ENCODE data around the gene ADAMTSL1.

ADAMTSL1 gene

DNA sequence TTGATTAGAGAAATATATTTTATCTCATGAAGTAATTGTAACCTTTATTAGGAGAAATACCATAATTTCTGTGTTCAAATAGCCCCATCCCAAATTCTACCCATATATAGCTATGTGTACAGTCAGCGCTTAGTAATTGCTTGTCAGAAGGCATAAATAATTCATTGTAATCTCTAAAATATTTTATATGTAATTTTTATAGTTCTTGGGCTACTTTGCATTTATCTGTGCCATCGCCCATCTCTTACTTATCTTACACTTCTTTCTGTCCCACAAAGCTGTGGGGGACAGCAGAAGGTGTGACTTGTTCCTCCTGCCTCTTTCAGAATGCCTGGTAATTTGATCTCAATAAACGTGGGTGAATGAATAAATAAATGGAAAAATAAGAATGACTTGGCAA is 5.5 kb downstream of the ADAMTSL1 start:
- Histone ChIP-seq H3K27ac (ENCODE audit: low read depth, low read length) (no peak overlapping the region), H3K36me3 (ENCODE audit: control insufficient read depth in 1 of 2, insufficient read depth in 2 of 2, low read length in 2 of 2) (no peaks in the 10 kb centered on the region), H3K27me3 (ENCODE audit: control insufficient read depth in 1 of 2, insufficient read depth in 2 of 2, low read length in 2 of 2) (peaks cover 0 to under 1% of the 10 kb centered on the region in 2 donors), H3K9me3 (ENCODE audit: control insufficient read depth in 1 of 2, low read length in 2 of 2) (no peaks in the 10 kb centered on the region), H3K4me1 (ENCODE audit: control insufficient read depth in 1 of 2, insufficient read depth in 2 of 2, low read length in 2 of 2) (peaks cover 0 to 8% of the 10 kb centered on the region in 2 donors), H3K9ac (ENCODE audit: low read depth in 1 of 2, low read length in 2 of 2) (no peak overlapping the region), H3K4me3 (ENCODE audit: low read depth in 1 of 2, low read length in 2 of 2) (no peak overlapping the region)

DNA sequence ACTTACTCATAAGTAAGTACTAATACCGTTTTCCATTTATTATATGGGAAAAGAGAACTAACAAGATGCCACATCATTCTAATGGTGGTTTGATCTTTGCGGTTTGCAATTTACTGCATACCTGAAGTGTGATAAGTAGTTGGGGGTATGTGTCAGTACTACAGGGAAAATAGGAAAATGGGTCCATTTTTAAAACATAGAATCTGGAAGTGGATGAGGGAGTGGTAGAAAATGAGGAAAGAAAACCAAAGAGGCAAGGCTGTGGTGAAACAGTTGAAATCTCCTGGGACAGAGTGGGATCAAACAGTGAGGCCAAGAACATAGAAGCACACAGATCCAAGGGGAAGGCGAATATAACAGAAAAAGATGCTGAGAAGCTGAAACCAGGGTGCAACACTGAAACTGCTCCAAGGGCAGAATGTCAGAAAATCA is 6.7 kb downstream of the ADAMTSL1 start:
- Histone ChIP-seq H3K4me1 (ENCODE audit: control insufficient read depth in 1 of 2, insufficient read depth in 2 of 2, low read length in 2 of 2) (no peaks in the 10 kb centered on the region), H3K36me3 (ENCODE audit: control insufficient read depth in 1 of 2, insufficient read depth in 2 of 2, low read length in 2 of 2) (no peaks in the 10 kb centered on the region), H3K9ac (ENCODE audit: low read depth in 1 of 2, low read length in 2 of 2) (no peak overlapping the region), H3K4me3 (ENCODE audit: low read depth in 1 of 2, low read length in 2 of 2) (no peak overlapping the region), H3K27me3 (ENCODE audit: control insufficient read depth in 1 of 2, insufficient read depth in 2 of 2, low read length in 2 of 2) (no peaks in the 10 kb centered on the region), H3K9me3 (ENCODE audit: control insufficient read depth in 1 of 2, low read length in 2 of 2) (no peaks in the 10 kb centered on the region), H3K27ac (ENCODE audit: low read depth, low read length) (no peak overlapping the region)

DNA sequence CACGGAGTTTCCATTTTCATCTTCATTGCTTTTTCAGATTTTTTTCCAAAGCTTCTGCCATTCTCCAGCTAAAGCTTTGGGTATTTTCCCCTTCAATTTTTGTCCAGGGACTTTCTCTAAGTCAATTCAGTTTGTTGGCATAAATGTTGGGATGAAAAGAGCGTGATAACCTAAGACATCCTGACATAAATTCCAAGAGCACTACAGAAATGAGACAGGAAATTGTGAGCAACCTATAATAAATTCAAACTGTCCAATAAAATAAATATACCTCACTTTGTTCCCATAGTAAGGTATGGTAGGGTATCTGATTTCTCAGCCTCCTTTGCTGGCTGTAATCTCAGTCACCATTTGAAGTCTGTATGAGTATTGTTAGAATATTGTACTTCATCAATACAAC is 8.4 kb downstream of the ADAMTSL1 start:
- Histone ChIP-seq H3K4me3 (ENCODE audit: low read depth in 1 of 2, low read length in 2 of 2) (no peak overlapping the region), H3K4me1 (ENCODE audit: control insufficient read depth in 1 of 2, insufficient read depth in 2 of 2, low read length in 2 of 2) (no peaks in the 10 kb centered on the region), H3K9ac (ENCODE audit: low read depth in 1 of 2, low read length in 2 of 2) (no peak overlapping the region), H3K36me3 (ENCODE audit: control insufficient read depth in 1 of 2, insufficient read depth in 2 of 2, low read length in 2 of 2) (no peaks in the 10 kb centered on the region), H3K27ac (ENCODE audit: low read depth, low read length) (no peak overlapping the region), H3K27me3 (ENCODE audit: control insufficient read depth in 1 of 2, insufficient read depth in 2 of 2, low read length in 2 of 2) (no peaks in the 10 kb centered on the region), H3K9me3 (ENCODE audit: control insufficient read depth in 1 of 2, low read length in 2 of 2) (no peaks in the 10 kb centered on the region)

DNA sequence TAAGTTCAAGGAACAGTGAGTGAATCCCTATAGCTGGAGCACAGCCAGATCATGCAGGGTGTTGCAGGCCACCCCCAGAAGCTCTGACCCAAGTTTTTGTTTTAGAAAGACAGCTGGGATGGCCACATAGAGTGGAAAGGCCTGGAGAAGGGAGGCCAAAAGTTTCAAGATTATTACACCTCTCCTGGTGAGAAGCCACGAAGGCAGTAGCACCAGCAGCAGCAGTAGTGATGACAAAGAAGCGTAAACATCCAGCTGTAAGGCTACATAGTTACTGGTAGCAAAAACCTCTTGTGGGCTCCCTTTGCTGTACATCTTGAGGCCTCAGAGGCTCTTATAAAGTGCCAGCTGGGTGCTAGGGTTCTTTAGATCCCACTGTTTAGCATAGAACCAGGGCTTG is 11.8 kb downstream of the ADAMTSL1 start:
- no peaks in the 10 kb centered on the region for H3K9me3 ChIP-seq (ENCODE audit: control insufficient read depth in 1 of 2, low read length in 2 of 2)
- no peaks in the 10 kb centered on the region for H3K36me3 ChIP-seq (ENCODE audit: control insufficient read depth in 1 of 2, insufficient read depth in 2 of 2, low read length in 2 of 2)
- no peaks in the 10 kb centered on the region for H3K27me3 ChIP-seq (ENCODE audit: control insufficient read depth in 1 of 2, insufficient read depth in 2 of 2, low read length in 2 of 2)
- H3K4me3 ChIP-seq (ENCODE audit: low read depth in 1 of 2, low read length in 2 of 2) = no peak overlapping the region
- H3K27ac ChIP-seq (ENCODE audit: low read depth, low read length) = no peak overlapping the region
- no peak overlapping the region for H3K9ac ChIP-seq (ENCODE audit: low read depth in 1 of 2, low read length in 2 of 2)
- no peaks in the 10 kb centered on the region for H3K4me1 ChIP-seq (ENCODE audit: control insufficient read depth in 1 of 2, insufficient read depth in 2 of 2, low read length in 2 of 2)

DNA sequence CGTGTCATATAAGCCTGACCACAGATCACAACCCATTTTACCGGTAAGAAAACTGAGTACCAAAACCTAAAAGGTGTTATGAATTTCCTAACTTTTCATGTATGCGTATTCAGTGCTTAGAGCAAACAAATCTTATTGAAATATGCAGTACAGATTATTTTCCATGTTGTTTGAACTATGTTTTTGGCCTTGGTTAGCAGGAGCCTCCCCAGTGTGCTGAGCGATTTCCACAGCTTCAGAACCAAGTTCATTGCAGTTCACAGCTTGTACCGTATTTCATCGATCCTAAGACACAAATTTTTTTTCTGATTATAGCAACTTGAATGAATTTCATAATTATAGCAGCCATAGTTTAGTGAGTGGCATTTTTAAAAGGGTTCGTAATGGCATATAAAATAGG is 13.7 kb downstream of the ADAMTSL1 start:
- H3K4me1 ChIP-seq (ENCODE audit: control insufficient read depth in 1 of 2, insufficient read depth in 2 of 2, low read length in 2 of 2) = no peaks in the 10 kb centered on the region
- H3K9me3 ChIP-seq (ENCODE audit: control insufficient read depth in 1 of 2, low read length in 2 of 2) = no peaks in the 10 kb centered on the region
- no peaks in the 10 kb centered on the region for H3K36me3 ChIP-seq (ENCODE audit: control insufficient read depth in 1 of 2, insufficient read depth in 2 of 2, low read length in 2 of 2)
- H3K27ac ChIP-seq (ENCODE audit: low read depth, low read length) = no peak overlapping the region
- no peak overlapping the region for H3K9ac ChIP-seq (ENCODE audit: low read depth in 1 of 2, low read length in 2 of 2)
- H3K4me3 ChIP-seq (ENCODE audit: low read depth in 1 of 2, low read length in 2 of 2) = no peak overlapping the region
- no peaks in the 10 kb centered on the region for H3K27me3 ChIP-seq (ENCODE audit: control insufficient read depth in 1 of 2, insufficient read depth in 2 of 2, low read length in 2 of 2)

DNA sequence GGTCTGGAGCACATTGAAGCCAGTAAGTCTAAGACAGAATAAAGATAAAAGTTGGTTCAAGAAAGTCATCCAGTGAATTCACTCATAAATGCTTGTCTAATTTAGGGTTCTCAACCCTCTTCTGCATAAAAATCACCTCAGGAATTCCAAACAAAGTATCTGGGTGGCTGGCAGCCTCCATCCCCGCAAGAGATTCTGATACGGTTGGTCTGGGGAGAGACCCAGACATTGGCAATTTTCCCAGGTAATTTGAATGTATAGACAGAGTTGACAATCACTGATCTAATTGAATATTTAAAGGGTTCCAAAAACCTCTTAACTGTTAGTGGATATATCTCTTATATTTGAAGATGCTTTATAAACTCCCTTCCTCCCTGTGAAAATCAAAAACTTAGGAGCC is 14.9 kb downstream of the ADAMTSL1 start:
- Histone ChIP-seq H3K4me1 (ENCODE audit: control insufficient read depth in 1 of 2, insufficient read depth in 2 of 2, low read length in 2 of 2) (no peaks in the 10 kb centered on the region), H3K27ac (ENCODE audit: low read depth, low read length) (no peak overlapping the region), H3K27me3 (ENCODE audit: control insufficient read depth in 1 of 2, insufficient read depth in 2 of 2, low read length in 2 of 2) (no peaks in the 10 kb centered on the region), H3K9ac (ENCODE audit: low read depth in 1 of 2, low read length in 2 of 2) (no peak overlapping the region), H3K9me3 (ENCODE audit: control insufficient read depth in 1 of 2, low read length in 2 of 2) (no peaks in the 10 kb centered on the region), H3K4me3 (ENCODE audit: low read depth in 1 of 2, low read length in 2 of 2) (no peak overlapping the region), H3K36me3 (ENCODE audit: control insufficient read depth in 1 of 2, insufficient read depth in 2 of 2, low read length in 2 of 2) (no peaks in the 10 kb centered on the region)

DNA sequence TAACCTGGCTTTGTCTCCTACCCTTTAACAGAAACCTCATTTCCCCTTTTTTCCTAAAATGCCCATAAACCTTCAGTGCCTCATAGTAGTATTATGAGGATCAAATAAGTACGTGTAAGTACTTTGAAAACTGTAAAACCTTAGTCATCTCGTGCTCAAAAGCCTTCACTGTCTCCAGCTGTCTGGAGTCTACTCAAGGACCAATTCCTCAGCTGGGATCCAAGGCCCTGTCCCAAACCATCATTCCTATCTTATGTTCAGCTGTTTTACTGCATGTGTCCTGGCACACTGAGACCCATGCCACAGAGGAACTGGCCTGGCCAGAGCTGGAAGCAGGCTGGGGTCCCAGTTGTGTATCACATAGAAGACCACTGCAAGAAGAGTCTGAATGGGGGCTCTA is 15.9 kb downstream of the ADAMTSL1 start:
- no peak overlapping the region for H3K27ac ChIP-seq (ENCODE audit: low read depth, low read length)
- no peaks in the 10 kb centered on the region for H3K27me3 ChIP-seq (ENCODE audit: control insufficient read depth in 1 of 2, insufficient read depth in 2 of 2, low read length in 2 of 2)
- no peak overlapping the region for H3K9ac ChIP-seq (ENCODE audit: low read depth in 1 of 2, low read length in 2 of 2)
- H3K9me3 ChIP-seq (ENCODE audit: control insufficient read depth in 1 of 2, low read length in 2 of 2) = no peaks in the 10 kb centered on the region
- H3K4me1 ChIP-seq (ENCODE audit: control insufficient read depth in 1 of 2, insufficient read depth in 2 of 2, low read length in 2 of 2) = no peaks in the 10 kb centered on the region
- no peaks in the 10 kb centered on the region for H3K36me3 ChIP-seq (ENCODE audit: control insufficient read depth in 1 of 2, insufficient read depth in 2 of 2, low read length in 2 of 2)
- no peak overlapping the region for H3K4me3 ChIP-seq (ENCODE audit: low read depth in 1 of 2, low read length in 2 of 2)

DNA sequence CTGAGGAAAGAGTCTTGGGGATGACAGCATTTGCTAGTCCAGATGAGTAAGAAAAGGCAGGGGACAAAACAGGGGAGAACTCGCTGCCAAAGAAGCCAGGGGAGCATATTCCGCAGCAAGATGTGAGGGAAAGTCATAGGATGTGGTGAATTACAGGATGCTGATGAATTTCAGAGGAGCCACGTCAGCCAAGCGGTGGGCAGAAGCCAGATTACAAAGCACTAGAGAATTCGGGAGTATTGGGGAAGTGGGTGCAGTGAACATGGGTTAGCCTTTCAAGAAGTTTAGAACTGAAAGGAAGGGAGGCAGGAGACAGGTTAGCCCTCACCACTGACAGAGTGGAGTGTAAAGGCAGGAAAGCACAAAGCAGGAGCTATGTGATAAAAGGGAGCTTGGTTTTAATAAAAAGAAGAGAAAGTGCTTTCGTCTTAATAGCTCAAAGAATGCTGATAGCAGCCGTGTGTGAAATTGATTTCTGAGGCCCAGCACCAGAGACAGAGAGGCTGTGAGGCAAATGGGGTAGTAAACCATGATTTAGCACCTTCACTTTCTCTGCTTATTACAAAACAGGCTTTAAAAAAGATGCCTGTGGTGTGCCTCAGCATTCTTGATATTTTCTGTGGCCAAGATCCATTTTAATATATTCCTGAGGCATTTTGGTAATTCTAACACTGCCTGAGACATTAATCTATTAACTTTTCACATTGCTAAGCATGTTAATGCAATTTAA is 16.9 kb downstream of the ADAMTSL1 start:
- Histone ChIP-seq H3K36me3 (ENCODE audit: control insufficient read depth in 1 of 2, insufficient read depth in 2 of 2, low read length in 2 of 2) (no peaks in the 10 kb centered on the region), H3K4me1 (ENCODE audit: control insufficient read depth in 1 of 2, insufficient read depth in 2 of 2, low read length in 2 of 2) (no peaks in the 10 kb centered on the region), H3K9me3 (ENCODE audit: control insufficient read depth in 1 of 2, low read length in 2 of 2) (no peaks in the 10 kb centered on the region), H3K27ac (ENCODE audit: low read depth, low read length) (no peak overlapping the region), H3K27me3 (ENCODE audit: control insufficient read depth in 1 of 2, insufficient read depth in 2 of 2, low read length in 2 of 2) (no peaks in the 10 kb centered on the region), H3K9ac (ENCODE audit: low read depth in 1 of 2, low read length in 2 of 2) (no peak overlapping the region), H3K4me3 (ENCODE audit: low read depth in 1 of 2, low read length in 2 of 2) (no peak overlapping the region)

DNA sequence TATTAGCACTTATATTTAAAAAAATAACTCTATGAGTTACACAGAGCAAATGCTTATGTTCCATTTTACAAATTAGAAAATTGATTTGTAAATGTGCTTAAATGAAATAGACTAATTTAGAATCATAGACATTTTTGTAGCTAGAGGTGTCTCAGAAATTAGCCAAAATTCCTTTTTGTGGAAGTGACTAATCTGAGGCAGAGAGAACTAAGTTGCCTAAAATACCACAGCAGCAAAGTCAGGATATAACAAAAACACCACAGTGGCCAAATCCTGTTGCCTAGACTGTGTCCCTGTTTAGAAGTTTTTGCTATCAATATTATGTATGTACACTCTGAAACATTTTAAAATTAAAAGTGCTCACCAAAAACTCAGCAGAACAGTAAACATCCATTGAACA is 18.7 kb downstream of the ADAMTSL1 start:
- Histone ChIP-seq H3K36me3 (ENCODE audit: control insufficient read depth in 1 of 2, insufficient read depth in 2 of 2, low read length in 2 of 2) (no peaks in the 10 kb centered on the region), H3K9me3 (ENCODE audit: control insufficient read depth in 1 of 2, low read length in 2 of 2) (no peaks in the 10 kb centered on the region), H3K4me1 (ENCODE audit: control insufficient read depth in 1 of 2, insufficient read depth in 2 of 2, low read length in 2 of 2) (no peaks in the 10 kb centered on the region), H3K9ac (ENCODE audit: low read depth in 1 of 2, low read length in 2 of 2) (no peak overlapping the region), H3K4me3 (ENCODE audit: low read depth in 1 of 2, low read length in 2 of 2) (no peak overlapping the region), H3K27ac (ENCODE audit: low read depth, low read length) (no peak overlapping the region), H3K27me3 (ENCODE audit: control insufficient read depth in 1 of 2, insufficient read depth in 2 of 2, low read length in 2 of 2) (no peaks in the 10 kb centered on the region)

DNA sequence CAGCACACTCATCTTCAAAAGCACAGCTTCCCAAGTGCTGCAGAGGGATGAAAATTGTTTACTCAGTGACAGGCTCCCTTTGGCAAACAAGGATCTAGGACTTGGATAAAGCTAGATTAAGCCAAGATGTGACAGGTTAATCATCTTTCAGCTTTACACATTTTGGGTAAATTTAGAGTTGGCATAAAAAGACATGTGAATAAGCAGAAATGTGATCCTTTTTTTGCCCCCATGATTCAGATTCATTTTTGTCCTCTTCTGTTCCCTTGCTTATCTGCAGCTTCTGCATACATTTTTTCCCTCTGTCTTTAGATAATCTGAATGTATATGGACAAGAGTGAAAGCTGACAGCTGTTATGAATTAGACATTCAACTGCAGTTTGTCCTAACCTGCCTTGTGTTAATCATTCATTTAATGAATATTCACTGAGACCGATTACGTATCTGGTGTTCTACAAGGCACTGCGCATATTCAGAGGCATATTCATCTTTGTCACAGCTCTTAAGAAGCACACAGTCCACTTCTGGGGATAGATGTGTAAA is 19.6 kb downstream of the ADAMTSL1 start:
- Histone ChIP-seq H3K36me3 (ENCODE audit: control insufficient read depth in 1 of 2, insufficient read depth in 2 of 2, low read length in 2 of 2) (no peaks in the 10 kb centered on the region), H3K27me3 (ENCODE audit: control insufficient read depth in 1 of 2, insufficient read depth in 2 of 2, low read length in 2 of 2) (no peaks in the 10 kb centered on the region), H3K27ac (ENCODE audit: low read depth, low read length) (no peak overlapping the region), H3K4me3 (ENCODE audit: low read depth in 1 of 2, low read length in 2 of 2) (no peak overlapping the region), H3K4me1 (ENCODE audit: control insufficient read depth in 1 of 2, insufficient read depth in 2 of 2, low read length in 2 of 2) (no peaks in the 10 kb centered on the region), H3K9ac (ENCODE audit: low read depth in 1 of 2, low read length in 2 of 2) (no peak overlapping the region), H3K9me3 (ENCODE audit: control insufficient read depth in 1 of 2, low read length in 2 of 2) (no peaks in the 10 kb centered on the region)

All from duodenal mucosa (tissue), 2 donors.